WTC11 (cell line): Measurements from ENCODE around the gene CARD19. TPM values are rescaled to one million over a fixed set of nuclear protein-coding genes. Genes with fewer than 3 reads are reported as not detected.

Experiments used
- ATAC-seq: fragments of 200-7000 bp; cut with Tn5 transposase; 2 replicates; pipeline ENCODE4 v1.10.0; 2021; ENCODE audit warnings: mild to moderate bottlenecking, moderate library complexity
- CTCF ChIA-PET: fragments of 300-600 bp; sonication (Branson Sonifier 250); formaldehyde crosslinking; loops from one replicate; lab custom pipeline; 2021; ENCODE audit warnings: antibody characterized with exemption; lab: Charles Lee
- POLR2A ChIA-PET: fragments of 350-600 bp; sonication (Branson Sonifier 250); formaldehyde crosslinking; loops from one replicate; lab custom pipeline; 2021; ENCODE audit warnings: antibody characterized with exemption; lab: Charles Lee
- DNase-seq: peaks from one replicate; pipeline ENCODE4 v3.0.0; 2021; ENCODE audit warnings: low spot score
- H3K27ac Mint-ChIP-seq: 2 replicates; pipeline ENCODE4 v1.8.0; 2021; ENCODE audit warnings: mixed read lengths
- H3K27me3 Mint-ChIP-seq: 2 replicates; pipeline ENCODE4 v1.8.0; 2021; ENCODE audit warnings: low read depth, mild to moderate bottlenecking, moderate library complexity, mixed read lengths
- H3K36me3 Mint-ChIP-seq: 2 replicates; pipeline ENCODE4 v1.8.0; 2021; ENCODE audit warnings: mixed read lengths
- H3K4me1 Mint-ChIP-seq: 2 replicates; pipeline ENCODE4 v1.8.0; 2022; ENCODE audit warnings: mixed read lengths
- H3K4me3 Mint-ChIP-seq: 2 replicates; pipeline ENCODE4 v1.8.0; 2021; ENCODE audit warnings: mild to moderate bottlenecking, moderate library complexity, mixed read lengths
- H3K9me3 Mint-ChIP-seq: 2 replicates; pipeline ENCODE4 v1.8.0; 2021; ENCODE audit warnings: mixed read lengths
- AR ChIP-seq: fragments of 250-450 bp; sonication (Bioruptor Pico); IDR thresholded peaks from 2 replicates; pipeline ENCODE4 v1.9.0; 2021; ENCODE audit warnings: mild to moderate bottlenecking
- CBFB ChIP-seq: sonication (generic); formaldehyde crosslinking; IDR thresholded peaks from 2 replicates; pipeline ENCODE4 v1.8.1; 2022; ENCODE audit warnings: mild to moderate bottlenecking, low read depth, missing genetic modification reagents
- CREM ChIP-seq: sonication (generic); formaldehyde crosslinking; IDR thresholded peaks from 2 replicates; pipeline ENCODE4 v1.8.1; 2022; ENCODE audit warnings: mild to moderate bottlenecking, missing genetic modification reagents, moderate library complexity
- ELF4 ChIP-seq: sonication (generic); formaldehyde crosslinking; IDR thresholded peaks from 2 replicates; pipeline ENCODE4 v1.8.1; 2022; ENCODE audit warnings: low read depth, mild to moderate bottlenecking, moderate library complexity, missing genetic modification reagents
- FOXP1 ChIP-seq: sonication (generic); formaldehyde crosslinking; IDR thresholded peaks from 2 replicates; pipeline ENCODE4 v1.8.0; 2022; ENCODE audit warnings: missing genetic modification reagents, mild to moderate bottlenecking, moderate library complexity, borderline replicate concordance
- GABPB1 ChIP-seq: sonication (generic); formaldehyde crosslinking; IDR thresholded peaks from 2 replicates; pipeline ENCODE4 v1.8.1; 2023; ENCODE audit warnings: mild to moderate bottlenecking, missing genetic modification reagents
- MXD4 ChIP-seq: fragments of 250-450 bp; sonication (Bioruptor Pico); IDR thresholded peaks from 2 replicates; pipeline ENCODE4 v1.8.0; 2021; ENCODE audit warnings: mild to moderate bottlenecking, moderate library complexity, borderline replicate concordance
- NFATC4 ChIP-seq: fragments of 250-450 bp; sonication (Bioruptor Pico); IDR thresholded peaks from 2 replicates; pipeline ENCODE4 v1.9.0; 2021; ENCODE audit warnings: mild to moderate bottlenecking
- NR2C2 ChIP-seq: sonication (generic); formaldehyde crosslinking; IDR thresholded peaks from 2 replicates; pipeline ENCODE4 v1.8.0; 2022; ENCODE audit warnings: mild to moderate bottlenecking, missing genetic modification reagents
- PREB ChIP-seq: sonication (generic); formaldehyde crosslinking; IDR thresholded peaks from 2 replicates; pipeline ENCODE4 v1.8.1; 2022; ENCODE audit warnings: mild to moderate bottlenecking, missing genetic modification reagents, moderate library complexity, borderline replicate concordance
- SMAD3 ChIP-seq: sonication (generic); formaldehyde crosslinking; IDR thresholded peaks from 2 replicates; pipeline ENCODE4 v1.8.0; 2022; ENCODE audit warnings: missing genetic modification reagents, mild to moderate bottlenecking, borderline replicate concordance
- TCF7 ChIP-seq: sonication (generic); formaldehyde crosslinking; IDR thresholded peaks from 2 replicates; pipeline ENCODE4 v1.8.0; 2022; ENCODE audit warnings: mild to moderate bottlenecking, low read depth, missing genetic modification reagents, moderate library complexity
- ZBTB21 ChIP-seq: sonication (generic); formaldehyde crosslinking; IDR thresholded peaks from 2 replicates; pipeline ENCODE4 v1.8.1; 2023; ENCODE audit warnings: mild to moderate bottlenecking, missing genetic modification reagents, borderline replicate concordance
- ZNF219 ChIP-seq: sonication (generic); formaldehyde crosslinking; IDR thresholded peaks from 2 replicates; pipeline ENCODE4 v1.8.0; 2023; ENCODE audit warnings: missing genetic modification reagents, mild to moderate bottlenecking, borderline replicate concordance
- ZNF671 ChIP-seq: fragments of 250-450 bp; sonication (Bioruptor Pico); IDR thresholded peaks from 2 replicates; pipeline ENCODE4 v1.8.0; 2021; ENCODE audit warnings: mild to moderate bottlenecking
- total RNA-seq: library from RNA; stranded (reverse); gene quantifications from 3 replicates; pipeline ENCODE4 v1.2.3, GENCODE V29; 2021
- TF ChIP-seq, protein P1 (sequence below): sonication (generic); formaldehyde crosslinking; IDR thresholded peaks from 2 replicates; pipeline ENCODE4 v1.8.0; 2022; ENCODE audit warnings: mild to moderate bottlenecking, missing genetic modification reagents
- TF ChIP-seq, protein P2 (sequence below): fragments of 250-450 bp; sonication (Bioruptor Pico); IDR thresholded peaks from 2 replicates; pipeline ENCODE4 v1.8.0; 2021; ENCODE audit warnings: mild to moderate bottlenecking
- TF ChIP-seq, protein P3 (sequence below): sonication (generic); formaldehyde crosslinking; IDR thresholded peaks from 2 replicates; pipeline ENCODE4 v1.8.0; 2023; ENCODE audit warnings: missing genetic modification reagents, mild to moderate bottlenecking, borderline replicate concordance
- TF ChIP-seq, protein P4 (sequence below): sonication (generic); formaldehyde crosslinking; IDR thresholded peaks from 2 replicates; pipeline ENCODE4 v1.8.0; 2022; ENCODE audit warnings: mild to moderate bottlenecking, missing genetic modification reagents
- TF ChIP-seq, protein P5 (sequence below): sonication (generic); formaldehyde crosslinking; IDR thresholded peaks from 2 replicates; pipeline ENCODE4 v1.8.0; 2023; ENCODE audit warnings: missing genetic modification reagents

Gene CARD19
- total RNA-seq, 1 experiment from 2014 or later = 34.5 TPM

- Mint-ChIP-seq H3K27me3 (no peaks in the 10 kb centered on the region), H3K4me3 (no peak overlapping the region), H3K27ac (no peak overlapping the region), H3K4me1 (0 out of 2 replicates have a peak, but pooled peaks cover 2% of the 10 kb centered on the region), H3K36me3 (peaks cover 12% of the 10 kb centered on the region), H3K9me3 (peaks cover 11% of the 10 kb centered on the region)
- DNase-seq (peak; percentile 16), ATAC-seq (peak; percentile 63)
- TF ChIP-seq, protein P1, sequence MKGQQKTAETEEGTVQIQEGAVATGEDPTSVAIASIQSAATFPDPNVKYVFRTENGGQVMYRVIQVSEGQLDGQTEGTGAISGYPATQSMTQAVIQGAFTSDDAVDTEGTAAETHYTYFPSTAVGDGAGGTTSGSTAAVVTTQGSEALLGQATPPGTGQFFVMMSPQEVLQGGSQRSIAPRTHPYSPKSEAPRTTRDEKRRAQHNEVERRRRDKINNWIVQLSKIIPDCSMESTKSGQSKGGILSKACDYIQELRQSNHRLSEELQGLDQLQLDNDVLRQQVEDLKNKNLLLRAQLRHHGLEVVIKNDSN (CRISPR knock-in tag) = no peak
- ChIA-PET POLR2A (no interaction called here), CTCF (no interaction called here)
Observed at GRCh38 chr9:93082841-93083411, 13.1 kb upstream of the CARD19 start.

- CTCF ChIA-PET = interaction anchor here (0.7 kb wide), 2 partner anchors 26 to 70 kb away, joined by 3 read pairs; no protein-coding TSS in a partner anchor
- H3K27me3 Mint-ChIP-seq = no peaks in the 10 kb centered on the region
- POLR2A ChIA-PET = no interaction called here
- DNase-seq = peak; percentile 6
- TF ChIP-seq, protein P2, sequence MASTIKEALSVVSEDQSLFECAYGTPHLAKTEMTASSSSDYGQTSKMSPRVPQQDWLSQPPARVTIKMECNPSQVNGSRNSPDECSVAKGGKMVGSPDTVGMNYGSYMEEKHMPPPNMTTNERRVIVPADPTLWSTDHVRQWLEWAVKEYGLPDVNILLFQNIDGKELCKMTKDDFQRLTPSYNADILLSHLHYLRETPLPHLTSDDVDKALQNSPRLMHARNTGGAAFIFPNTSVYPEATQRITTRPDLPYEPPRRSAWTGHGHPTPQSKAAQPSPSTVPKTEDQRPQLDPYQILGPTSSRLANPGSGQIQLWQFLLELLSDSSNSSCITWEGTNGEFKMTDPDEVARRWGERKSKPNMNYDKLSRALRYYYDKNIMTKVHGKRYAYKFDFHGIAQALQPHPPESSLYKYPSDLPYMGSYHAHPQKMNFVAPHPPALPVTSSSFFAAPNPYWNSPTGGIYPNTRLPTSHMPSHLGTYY (CRISPR knock-in tag) = no peak
- TF ChIP-seq ZNF671 (no peak), GABPB1 (CRISPR knock-in tag) (no peak), CBFB (CRISPR knock-in tag) (no peak), NFATC4 (CRISPR knock-in tag) (no peak), CREM (CRISPR knock-in tag) (no peak), ZBTB21 (no peak), ELF4 (CRISPR knock-in tag) (no peak), ZNF219 (CRISPR knock-in tag) (no peak), AR (no peak), TCF7 (CRISPR knock-in tag) (no peak), SMAD3 (CRISPR knock-in tag) (no peak), PREB (no peak), MXD4 (no peak), NR2C2 (CRISPR knock-in tag) (no peak), FOXP1 (no peak)
- TF ChIP-seq, protein P3, sequence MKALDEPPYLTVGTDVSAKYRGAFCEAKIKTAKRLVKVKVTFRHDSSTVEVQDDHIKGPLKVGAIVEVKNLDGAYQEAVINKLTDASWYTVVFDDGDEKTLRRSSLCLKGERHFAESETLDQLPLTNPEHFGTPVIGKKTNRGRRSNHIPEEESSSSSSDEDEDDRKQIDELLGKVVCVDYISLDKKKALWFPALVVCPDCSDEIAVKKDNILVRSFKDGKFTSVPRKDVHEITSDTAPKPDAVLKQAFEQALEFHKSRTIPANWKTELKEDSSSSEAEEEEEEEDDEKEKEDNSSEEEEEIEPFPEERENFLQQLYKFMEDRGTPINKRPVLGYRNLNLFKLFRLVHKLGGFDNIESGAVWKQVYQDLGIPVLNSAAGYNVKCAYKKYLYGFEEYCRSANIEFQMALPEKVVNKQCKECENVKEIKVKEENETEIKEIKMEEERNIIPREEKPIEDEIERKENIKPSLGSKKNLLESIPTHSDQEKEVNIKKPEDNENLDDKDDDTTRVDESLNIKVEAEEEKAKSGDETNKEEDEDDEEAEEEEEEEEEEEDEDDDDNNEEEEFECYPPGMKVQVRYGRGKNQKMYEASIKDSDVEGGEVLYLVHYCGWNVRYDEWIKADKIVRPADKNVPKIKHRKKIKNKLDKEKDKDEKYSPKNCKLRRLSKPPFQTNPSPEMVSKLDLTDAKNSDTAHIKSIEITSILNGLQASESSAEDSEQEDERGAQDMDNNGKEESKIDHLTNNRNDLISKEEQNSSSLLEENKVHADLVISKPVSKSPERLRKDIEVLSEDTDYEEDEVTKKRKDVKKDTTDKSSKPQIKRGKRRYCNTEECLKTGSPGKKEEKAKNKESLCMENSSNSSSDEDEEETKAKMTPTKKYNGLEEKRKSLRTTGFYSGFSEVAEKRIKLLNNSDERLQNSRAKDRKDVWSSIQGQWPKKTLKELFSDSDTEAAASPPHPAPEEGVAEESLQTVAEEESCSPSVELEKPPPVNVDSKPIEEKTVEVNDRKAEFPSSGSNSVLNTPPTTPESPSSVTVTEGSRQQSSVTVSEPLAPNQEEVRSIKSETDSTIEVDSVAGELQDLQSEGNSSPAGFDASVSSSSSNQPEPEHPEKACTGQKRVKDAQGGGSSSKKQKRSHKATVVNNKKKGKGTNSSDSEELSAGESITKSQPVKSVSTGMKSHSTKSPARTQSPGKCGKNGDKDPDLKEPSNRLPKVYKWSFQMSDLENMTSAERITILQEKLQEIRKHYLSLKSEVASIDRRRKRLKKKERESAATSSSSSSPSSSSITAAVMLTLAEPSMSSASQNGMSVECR (CRISPR knock-in tag) = no peak
- TF ChIP-seq, protein P4, sequence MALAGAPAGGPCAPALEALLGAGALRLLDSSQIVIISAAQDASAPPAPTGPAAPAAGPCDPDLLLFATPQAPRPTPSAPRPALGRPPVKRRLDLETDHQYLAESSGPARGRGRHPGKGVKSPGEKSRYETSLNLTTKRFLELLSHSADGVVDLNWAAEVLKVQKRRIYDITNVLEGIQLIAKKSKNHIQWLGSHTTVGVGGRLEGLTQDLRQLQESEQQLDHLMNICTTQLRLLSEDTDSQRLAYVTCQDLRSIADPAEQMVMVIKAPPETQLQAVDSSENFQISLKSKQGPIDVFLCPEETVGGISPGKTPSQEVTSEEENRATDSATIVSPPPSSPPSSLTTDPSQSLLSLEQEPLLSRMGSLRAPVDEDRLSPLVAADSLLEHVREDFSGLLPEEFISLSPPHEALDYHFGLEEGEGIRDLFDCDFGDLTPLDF (CRISPR knock-in tag) = no peak
- TF ChIP-seq, protein P5, sequence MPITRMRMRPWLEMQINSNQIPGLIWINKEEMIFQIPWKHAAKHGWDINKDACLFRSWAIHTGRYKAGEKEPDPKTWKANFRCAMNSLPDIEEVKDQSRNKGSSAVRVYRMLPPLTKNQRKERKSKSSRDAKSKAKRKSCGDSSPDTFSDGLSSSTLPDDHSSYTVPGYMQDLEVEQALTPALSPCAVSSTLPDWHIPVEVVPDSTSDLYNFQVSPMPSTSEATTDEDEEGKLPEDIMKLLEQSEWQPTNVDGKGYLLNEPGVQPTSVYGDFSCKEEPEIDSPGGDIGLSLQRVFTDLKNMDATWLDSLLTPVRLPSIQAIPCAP (CRISPR knock-in tag) = no peak
- H3K4me3 Mint-ChIP-seq = no peak overlapping the region
- H3K36me3 Mint-ChIP-seq = peaks cover 12% of the 10 kb centered on the region
- ATAC-seq = no peak
- H3K27ac Mint-ChIP-seq = peak overlapping the region; percentile 9; the same call in 1 of the 2 replicates
- H3K4me1 Mint-ChIP-seq = 0 out of 2 replicates have a peak, but pooled peaks cover 2% of the 10 kb centered on the region
- peaks cover 11% of the 10 kb centered on the region for H3K9me3 Mint-ChIP-seq
Observed at GRCh38 chr9:93083592-93084470, 12.2 kb upstream of the CARD19 start.
